GM23338 (cell line): Measurements from ENCODE around the gene FAM53B. TPM values are rescaled to one million over a fixed set of nuclear protein-coding genes. Genes with fewer than 3 reads are reported as not detected.

Experiments used
- ATAC-seq: fragments of 200-7000 bp; cut with Tn5 transposase; 3 replicates; pipeline ENCODE4 v1.9.1; 2020
- DNase-seq: peaks from one replicate; pipeline ENCODE4 v3.0.0-alpha.2; 2015; ENCODE audit warnings: low spot score
- H2AFZ ChIP-seq: fragments of 200-600 bp; sonication (generic); 2 replicates; pipeline ENCODE4 v1.8.0; 2016; ENCODE audit warnings: antibody characterized with exemption, mild to moderate bottlenecking, moderate library complexity
- H3F3A ChIP-seq: fragments of 200-600 bp; sonication (generic); replicated peaks from 2 replicates; pipeline ENCODE4 v1.8.0; 2017; ENCODE audit warnings: antibody characterized with exemption, mixed run types, low read depth
- H3K27ac ChIP-seq: fragments of 200-600 bp; sonication (generic); 2 replicates; pipeline ENCODE4 v1.6.1; 2016; ENCODE audit warnings: low read depth
- H3K27me3 ChIP-seq: fragments of 200-600 bp; sonication (generic); 2 replicates; pipeline ENCODE4 v1.8.0; 2016; ENCODE audit warnings: mild to moderate bottlenecking, mixed run types, moderate library complexity; ENCODE audit not compliant: insufficient read depth
- H3K36me3 ChIP-seq: fragments of 200-600 bp; sonication (generic); 2 replicates; pipeline ENCODE4 v1.8.0; 2016; ENCODE audit warnings: mild to moderate bottlenecking; ENCODE audit not compliant: insufficient read depth
- H3K4me1 ChIP-seq: fragments of 200-600 bp; sonication (generic); 2 replicates; pipeline ENCODE4 v1.8.0; 2016; ENCODE audit warnings: mild to moderate bottlenecking, moderate library complexity; ENCODE audit not compliant: insufficient read depth
- H3K4me2 ChIP-seq: fragments of 200-600 bp; sonication (generic); 2 replicates; pipeline ENCODE4 v1.7.1; 2017; ENCODE audit warnings: mixed run types
- H3K4me3 ChIP-seq: fragments of 200-600 bp; sonication (generic); 2 replicates; pipeline ENCODE4 v1.6.1; 2016; ENCODE audit warnings: mixed run types
- H3K79me2 ChIP-seq: fragments of 200-600 bp; sonication (generic); replicated peaks from 2 replicates; pipeline ENCODE4 v1.8.0; 2017; ENCODE audit warnings: mild to moderate bottlenecking; ENCODE audit not compliant: insufficient read depth
- H3K9me2 ChIP-seq: fragments of 200-600 bp; sonication (generic); 2 replicates; pipeline ENCODE4 v1.8.0; 2017; ENCODE audit not compliant: insufficient read depth
- H4K20me1 ChIP-seq: fragments of 200-600 bp; sonication (generic); replicated peaks from 2 replicates; pipeline ENCODE4 v1.8.0; 2017; ENCODE audit warnings: mild to moderate bottlenecking; ENCODE audit not compliant: insufficient read depth
- H3K27ac Mint-ChIP-seq: 2 replicates; pipeline ENCODE4 v1.8.0; 2020; ENCODE audit warnings: inconsistent platforms, mild to moderate bottlenecking, moderate library complexity, mixed read lengths
- H3K27me3 Mint-ChIP-seq: 3 replicates; pipeline ENCODE4 v1.8.0; 2022; ENCODE audit warnings: low read depth, mild to moderate bottlenecking, moderate library complexity, mixed read lengths, inconsistent platforms; ENCODE audit not compliant: insufficient read depth, poor library complexity
- H3K36me3 Mint-ChIP-seq: 3 replicates; pipeline ENCODE4 v1.8.0; 2021; ENCODE audit warnings: low read depth, mild to moderate bottlenecking, inconsistent platforms, moderate library complexity, mixed read lengths
- H3K4me1 Mint-ChIP-seq: 3 replicates; pipeline ENCODE4 v1.8.0; 2020; ENCODE audit warnings: mild to moderate bottlenecking, inconsistent platforms, mixed read lengths
- H3K4me3 Mint-ChIP-seq: 3 replicates; pipeline ENCODE4 v1.8.0; 2021; ENCODE audit warnings: moderate library complexity, mild to moderate bottlenecking, inconsistent platforms, mixed read lengths
- H3K9me3 Mint-ChIP-seq: 3 replicates; pipeline ENCODE4 v1.8.0; 2020; ENCODE audit warnings: moderate library complexity, mild to moderate bottlenecking, inconsistent platforms, mixed read lengths
- CREB1 ChIP-seq: fragments of 250-450 bp; sonication (Bioruptor Pico); IDR thresholded peaks from 2 replicates; pipeline ENCODE4 v1.5.0; 2020; ENCODE audit warnings: low read depth, mild to moderate bottlenecking, moderate library complexity
- EZH2 ChIP-seq: fragments of 200-600 bp; sonication (generic); IDR thresholded peaks from one replicate; pipeline ENCODE4 v1.8.0; 2017; ENCODE audit warnings: antibody characterized with exemption, mild to moderate bottlenecking, low read depth; ENCODE audit not compliant: unreplicated experiment
- EZH2phosphoT487 ChIP-seq: fragments of 200-600 bp; sonication (generic); IDR thresholded peaks from one replicate; pipeline ENCODE4 v1.8.1; 2018; ENCODE audit warnings: antibody characterized with exemption; ENCODE audit not compliant: unreplicated experiment
- JUNB ChIP-seq: IDR thresholded peaks from one replicate; pipeline ENCODE4 v1.6.1; 2016; ENCODE audit warnings: antibody characterized with exemption; ENCODE audit not compliant: unreplicated experiment
- NANOG ChIP-seq: IDR thresholded peaks from 2 replicates; pipeline ENCODE4 v1.6.1; 2016; ENCODE audit warnings: antibody characterized with exemption, borderline replicate concordance
- POLR2AphosphoS5 ChIP-seq: IDR thresholded peaks from 2 replicates; pipeline ENCODE4 v1.6.1; 2016; ENCODE audit warnings: antibody characterized with exemption, low read depth
- STAT1 ChIP-seq: IDR thresholded peaks from one replicate; pipeline ENCODE4 v1.6.1; 2016; ENCODE audit warnings: antibody characterized with exemption; ENCODE audit not compliant: unreplicated experiment
- ZNF114 ChIP-seq: fragments of 250-450 bp; sonication (Bioruptor Pico); IDR thresholded peaks from 2 replicates; pipeline ENCODE4 v1.5.0; 2020; ENCODE audit warnings: mild to moderate bottlenecking, moderate library complexity
- ZNF331 ChIP-seq: fragments of 250-450 bp; sonication (Bioruptor Pico); IDR thresholded peaks from 2 replicates; pipeline ENCODE4 v1.5.0; 2020; ENCODE audit warnings: low read depth, mild to moderate bottlenecking, moderate library complexity
- polyA plus RNA-seq: library from polyadenylated mRNA; unstranded; fragments of >200 nt; fragmentation: Nextera tagmentation; extraction: Ambion mirVana; gene quantifications from 2 replicates; pipeline ENCODE4 v1.2.1, GENCODE V29; 2016
- total RNA-seq: library from RNA; depleted of rRNA; stranded (reverse); fragments of >200 nt; shearing (Covaris generic); gene quantifications from 2 replicates; pipeline ENCODE4 v1.2.3, GENCODE V29; 2014
- TF ChIP-seq, protein P1 (sequence below): IDR thresholded peaks from one replicate; pipeline ENCODE4 v1.6.1; 2018; ENCODE audit warnings: antibody characterized with exemption; ENCODE audit not compliant: unreplicated experiment
- TF ChIP-seq, protein P2 (sequence below), 2 experiments: fragments of 200-600 bp in 1 of 2; sonication (generic) in 1 of 2; conservative IDR thresholded peaks; 2 replicates each; pipeline versions ENCODE4 v1.5.1 to v1.6.1; 2016 to 2017; ENCODE audit warnings: antibody characterized with exemption in 2 of 2, low read depth in 2 of 2, mild to moderate bottlenecking in 2 of 2, moderate library complexity in 1 of 2

The FAM53B gene
- total and polyA plus RNA-seq, 2 experiments from 2014 or later = 3.0 to 20.3 TPM

GRCh38 chr10:124672181-124672638 lies 72.0 kb downstream of the FAM53B start (continued):
- TF ChIP-seq, protein P1, sequence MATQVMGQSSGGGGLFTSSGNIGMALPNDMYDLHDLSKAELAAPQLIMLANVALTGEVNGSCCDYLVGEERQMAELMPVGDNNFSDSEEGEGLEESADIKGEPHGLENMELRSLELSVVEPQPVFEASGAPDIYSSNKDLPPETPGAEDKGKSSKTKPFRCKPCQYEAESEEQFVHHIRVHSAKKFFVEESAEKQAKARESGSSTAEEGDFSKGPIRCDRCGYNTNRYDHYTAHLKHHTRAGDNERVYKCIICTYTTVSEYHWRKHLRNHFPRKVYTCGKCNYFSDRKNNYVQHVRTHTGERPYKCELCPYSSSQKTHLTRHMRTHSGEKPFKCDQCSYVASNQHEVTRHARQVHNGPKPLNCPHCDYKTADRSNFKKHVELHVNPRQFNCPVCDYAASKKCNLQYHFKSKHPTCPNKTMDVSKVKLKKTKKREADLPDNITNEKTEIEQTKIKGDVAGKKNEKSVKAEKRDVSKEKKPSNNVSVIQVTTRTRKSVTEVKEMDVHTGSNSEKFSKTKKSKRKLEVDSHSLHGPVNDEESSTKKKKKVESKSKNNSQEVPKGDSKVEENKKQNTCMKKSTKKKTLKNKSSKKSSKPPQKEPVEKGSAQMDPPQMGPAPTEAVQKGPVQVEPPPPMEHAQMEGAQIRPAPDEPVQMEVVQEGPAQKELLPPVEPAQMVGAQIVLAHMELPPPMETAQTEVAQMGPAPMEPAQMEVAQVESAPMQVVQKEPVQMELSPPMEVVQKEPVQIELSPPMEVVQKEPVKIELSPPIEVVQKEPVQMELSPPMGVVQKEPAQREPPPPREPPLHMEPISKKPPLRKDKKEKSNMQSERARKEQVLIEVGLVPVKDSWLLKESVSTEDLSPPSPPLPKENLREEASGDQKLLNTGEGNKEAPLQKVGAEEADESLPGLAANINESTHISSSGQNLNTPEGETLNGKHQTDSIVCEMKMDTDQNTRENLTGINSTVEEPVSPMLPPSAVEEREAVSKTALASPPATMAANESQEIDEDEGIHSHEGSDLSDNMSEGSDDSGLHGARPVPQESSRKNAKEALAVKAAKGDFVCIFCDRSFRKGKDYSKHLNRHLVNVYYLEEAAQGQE = no peak
- TF ChIP-seq EZH2 (no peak), STAT1 (no peak), CREB1 (CRISPR knock-in tag) (no peak), EZH2phosphoT487 (no peak), POLR2AphosphoS5 (no peak), JUNB (no peak), NANOG (no peak), ZNF114 (CRISPR knock-in tag) (no peak)
- TF ChIP-seq, protein P2, sequence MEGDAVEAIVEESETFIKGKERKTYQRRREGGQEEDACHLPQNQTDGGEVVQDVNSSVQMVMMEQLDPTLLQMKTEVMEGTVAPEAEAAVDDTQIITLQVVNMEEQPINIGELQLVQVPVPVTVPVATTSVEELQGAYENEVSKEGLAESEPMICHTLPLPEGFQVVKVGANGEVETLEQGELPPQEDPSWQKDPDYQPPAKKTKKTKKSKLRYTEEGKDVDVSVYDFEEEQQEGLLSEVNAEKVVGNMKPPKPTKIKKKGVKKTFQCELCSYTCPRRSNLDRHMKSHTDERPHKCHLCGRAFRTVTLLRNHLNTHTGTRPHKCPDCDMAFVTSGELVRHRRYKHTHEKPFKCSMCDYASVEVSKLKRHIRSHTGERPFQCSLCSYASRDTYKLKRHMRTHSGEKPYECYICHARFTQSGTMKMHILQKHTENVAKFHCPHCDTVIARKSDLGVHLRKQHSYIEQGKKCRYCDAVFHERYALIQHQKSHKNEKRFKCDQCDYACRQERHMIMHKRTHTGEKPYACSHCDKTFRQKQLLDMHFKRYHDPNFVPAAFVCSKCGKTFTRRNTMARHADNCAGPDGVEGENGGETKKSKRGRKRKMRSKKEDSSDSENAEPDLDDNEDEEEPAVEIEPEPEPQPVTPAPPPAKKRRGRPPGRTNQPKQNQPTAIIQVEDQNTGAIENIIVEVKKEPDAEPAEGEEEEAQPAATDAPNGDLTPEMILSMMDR (conservative IDR thresholded peaks at IDR 0.05; ENCODE audit: low read depth in 2 of 2) = no peak

- no peak overlapping the region for H3K27ac Mint-ChIP-seq
- Histone ChIP-seq H4K20me1 (no peaks in the 10 kb centered on the region; the same call in 1 of the 2 replicates), H3K36me3 (no peaks in the 10 kb centered on the region), H3K27ac (no peak overlapping the region; the same call in 1 of the 2 replicates), H3K4me2 (no peak overlapping the region), H3K9me2 (no peaks in the 10 kb centered on the region), H3K79me2 (no peaks in the 10 kb centered on the region), H3F3A (no peaks in the 10 kb centered on the region), H3K4me3 (no peak overlapping the region), H2AFZ (no peak overlapping the region), H3K4me1 (0 out of 2 replicates have a peak, but pooled peaks cover 7% of the 10 kb centered on the region), H3K27me3 (no peaks in the 10 kb centered on the region)
- H3K36me3 Mint-ChIP-seq = no peaks in the 10 kb centered on the region; the same call in 2 of the 3 replicates
- H3K27me3 Mint-ChIP-seq = peaks cover 9% of the 10 kb centered on the region
- no peaks in the 10 kb centered on the region for H3K9me3 Mint-ChIP-seq
- peak; percentile 57 for DNase-seq
- peak; percentile 63 for ATAC-seq
- H3K4me1 Mint-ChIP-seq = peaks cover 29% of the 10 kb centered on the region
- TF ChIP-seq ZNF331 (CRISPR knock-in tag) = no peak
- TF ChIP-seq, protein P2 (conservative IDR thresholded peaks at IDR 0.05; ENCODE audit: low read depth in 2 of 2) = peak; percentile 35 to 45
- no peak overlapping the region for H3K4me3 Mint-ChIP-seq
Observed at GRCh38 chr10:124671486-124672075, 72.6 kb downstream of the FAM53B start.
